SU-DHL-6 (cell line): Measurements from ENCODE around the gene ANTXR1.

Experiments
- H2AFZ ChIP-seq: fragments of 200-600 bp; sonication (generic); 2 replicates; pipeline ENCODE4 v1.6.1; 2014; ENCODE audit warnings: low read depth, mild to moderate bottlenecking, moderate library complexity, mixed read lengths, antibody characterized with exemption, low read length; ENCODE audit not compliant: severe bottlenecking
- H3F3A ChIP-seq: fragments of 200-600 bp; shearing (Covaris generic); 2 replicates; pipeline ENCODE4 v1.6.0; 2016; ENCODE audit warnings: antibody characterized with exemption, mild to moderate bottlenecking; ENCODE audit not compliant: insufficient read depth
- H3K27ac ChIP-seq: fragments of 200-600 bp; sonication (generic); 2 replicates; pipeline ENCODE4 v1.5.1; 2016; ENCODE audit warnings: low read depth, mild to moderate bottlenecking, low read length, moderate library complexity, mixed read lengths
- H3K27me3 ChIP-seq: fragments of 200-600 bp; sonication (generic), shearing (Covaris generic); 2 replicates; pipeline ENCODE4 v1.6.0; 2014; ENCODE audit warnings: mild to moderate bottlenecking, low read length
- H3K36me3 ChIP-seq: fragments of 200-600 bp; sonication (generic); 2 replicates; pipeline ENCODE4 v1.6.1; 2014; ENCODE audit warnings: mild to moderate bottlenecking, low read length, mixed read lengths
- H3K4me2 ChIP-seq: fragments of 300-600, 200-600 bp; shearing (Covaris generic), sonication (generic); 2 replicates; pipeline ENCODE4 v1.6.0; 2014; ENCODE audit warnings: low read length, low read depth, mild to moderate bottlenecking; ENCODE audit not compliant: poor library complexity, severe bottlenecking
- H3K4me3 ChIP-seq: fragments of 200-600 bp; sonication (generic); 2 replicates; pipeline ENCODE4 v1.5.1; 2014; ENCODE audit warnings: antibody characterized with exemption, low read length, mild to moderate bottlenecking, mixed read lengths; ENCODE audit not compliant: insufficient read depth, poor library complexity, severe bottlenecking
- H3K79me2 ChIP-seq: fragments of 200-600 bp; sonication (generic); 2 replicates; pipeline ENCODE4 v1.6.1; 2014; ENCODE audit warnings: mild to moderate bottlenecking, low read length, moderate library complexity; ENCODE audit not compliant: insufficient read depth
- H3K9ac ChIP-seq: fragments of 200-600 bp; sonication (generic); 2 replicates; pipeline ENCODE4 v1.7.0; 2014; ENCODE audit warnings: mild to moderate bottlenecking, low read length
- H3K9me2 ChIP-seq: fragments of 200-600 bp; sonication (generic); replicated peaks from 2 replicates; pipeline ENCODE4 v1.6.1; 2014; ENCODE audit warnings: low read length; ENCODE audit not compliant: insufficient read depth
- H3K9me3 ChIP-seq: fragments of 200-600 bp; sonication (generic); 2 replicates; pipeline ENCODE4 v1.6.1; 2014; ENCODE audit warnings: low read length, mixed read lengths; ENCODE audit not compliant: insufficient read depth
- H4K20me1 ChIP-seq: fragments of 200-600 bp; sonication (generic); 2 replicates; pipeline ENCODE4 v1.6.1; 2014; ENCODE audit warnings: low read depth, mild to moderate bottlenecking, antibody characterized with exemption, low read length, moderate library complexity, mixed read lengths
- CTCF ChIP-seq: fragments of 200-600 bp; sonication (generic); IDR thresholded peaks from one replicate; pipeline ENCODE4 v1.5.1; 2017; ENCODE audit warnings: antibody characterized with exemption, mild to moderate bottlenecking, low read length, moderate library complexity; ENCODE audit not compliant: insufficient read depth, poor library complexity, severe bottlenecking
- EZH2phosphoT487 ChIP-seq: fragments of 200-600 bp; sonication (generic), shearing (Covaris generic); conservative IDR thresholded peaks from 2 replicates; pipeline ENCODE4 v1.6.1; 2018; ENCODE audit warnings: mild to moderate bottlenecking, antibody characterized with exemption, low read length, moderate library complexity, mixed read lengths

ANTXR1 gene

GRCh38 chr2:69131983-69132675, 119.2 kb downstream of the ANTXR1 start:
- Histone ChIP-seq H4K20me1 (no peaks in the 10 kb centered on the region), H3K9ac (no peak overlapping the region), H3K36me3 (no peaks in the 10 kb centered on the region), H3K27ac (no peak overlapping the region), H2AFZ (no peak overlapping the region), H3K9me3 (no peaks in the 10 kb centered on the region), H3K79me2 (no peaks in the 10 kb centered on the region), H3K4me2 (no peak overlapping the region), H3F3A (no peaks in the 10 kb centered on the region), H3K9me2 (no peaks in the 10 kb centered on the region), H3K4me3 (no peak overlapping the region), H3K27me3 (no peaks in the 10 kb centered on the region)
- no peak for TF ChIP-seq EZH2phosphoT487
- no peak for TF ChIP-seq CTCF

GRCh38 chr2:69132960-69133590, 120.1 kb downstream of the ANTXR1 start:
- no peaks in the 10 kb centered on the region for H3K27me3 ChIP-seq
- no peaks in the 10 kb centered on the region for H3K79me2 ChIP-seq
- no peaks in the 10 kb centered on the region for H3F3A ChIP-seq
- no peak overlapping the region for H3K27ac ChIP-seq
- no peak overlapping the region for H3K4me3 ChIP-seq
- H2AFZ ChIP-seq: no peak overlapping the region
- H3K36me3 ChIP-seq: no peaks in the 10 kb centered on the region
- no peak for TF ChIP-seq CTCF
- TF ChIP-seq EZH2phosphoT487: no peak
- H3K9ac ChIP-seq: no peak overlapping the region
- H3K9me2 ChIP-seq: no peaks in the 10 kb centered on the region
- no peaks in the 10 kb centered on the region for H3K9me3 ChIP-seq
- H3K4me2 ChIP-seq: no peak overlapping the region
- no peaks in the 10 kb centered on the region for H4K20me1 ChIP-seq

- no peaks in the 10 kb centered on the region for H3K36me3 ChIP-seq
- TF ChIP-seq EZH2phosphoT487 (no peak), CTCF (no peak)
- no peaks in the 10 kb centered on the region for H3K9me2 ChIP-seq
- no peak overlapping the region for H2AFZ ChIP-seq
- H3K9ac ChIP-seq: no peak overlapping the region
- no peaks in the 10 kb centered on the region for H4K20me1 ChIP-seq
- H3K4me2 ChIP-seq: no peak overlapping the region
- H3F3A ChIP-seq: no peaks in the 10 kb centered on the region
- no peak overlapping the region for H3K4me3 ChIP-seq
- H3K9me3 ChIP-seq: no peaks in the 10 kb centered on the region
- no peak overlapping the region for H3K27ac ChIP-seq
- H3K27me3 ChIP-seq: no peaks in the 10 kb centered on the region
- H3K79me2 ChIP-seq: no peaks in the 10 kb centered on the region
Measured at GRCh38 chr2:69133898-69134297, 120.9 kb downstream of the ANTXR1 start.
